C4-2B (cell line): ENCODE measurements around the gene TERC.

Source experiments
- CTCF ChIP-seq: fragments of 450-650 bp; conservative IDR thresholded peaks from 2 replicates; pipeline ENCODE4 v1.5.1; 2017; ENCODE audit warnings: mild to moderate bottlenecking
- ZFX ChIP-seq: fragments of 450-650 bp; IDR thresholded peaks from 2 replicates; pipeline ENCODE4 v1.6.1; 2017

- TF ChIP-seq CTCF (no peak), ZFX (no peak)
These were observed 27.5 kb upstream of the TERC start for GRCh38 chr3:169792359-169792758.
